ENCODE measurements around the gene FMNL1.
"Not testable (repeated sequence)": the region's sequence is repeated elsewhere in the genome, so short reads cannot be mapped to it uniquely, and the experiment has no call there.

The FMNL1 gene

DNA sequence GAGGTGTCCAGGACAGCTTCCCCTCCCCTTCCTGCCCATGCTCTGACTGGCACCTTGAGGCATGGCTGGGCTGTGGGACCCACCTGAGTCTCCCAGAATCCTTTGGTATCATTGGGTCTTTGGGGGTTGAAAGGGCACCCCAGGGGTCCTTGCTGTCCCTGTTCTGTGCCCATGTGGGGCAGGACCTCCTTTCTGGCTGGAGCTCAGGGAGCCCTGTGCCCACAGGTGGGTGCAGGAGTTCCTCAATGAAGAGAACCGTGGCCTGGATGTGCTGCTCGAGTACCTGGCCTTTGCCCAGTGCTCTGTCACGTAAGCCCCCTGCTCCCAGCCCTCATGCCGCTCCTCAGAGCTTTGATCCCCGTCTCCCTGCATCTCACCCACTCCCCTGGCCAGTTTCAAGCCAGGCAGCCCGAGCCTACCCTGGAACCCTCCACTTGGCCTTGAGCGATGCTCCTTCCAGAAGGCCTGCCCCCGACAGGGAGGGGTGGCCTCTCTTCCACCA lies 11.8 kb downstream of the FMNL1 start:
- DNase-seq = no peak
- in situ Hi-C loops (cut with MboI; ENCODE audit: low pct_unique_long_range_greater_than_20kb, low sequenced_read_pairs) = no loop called here

DNA sequence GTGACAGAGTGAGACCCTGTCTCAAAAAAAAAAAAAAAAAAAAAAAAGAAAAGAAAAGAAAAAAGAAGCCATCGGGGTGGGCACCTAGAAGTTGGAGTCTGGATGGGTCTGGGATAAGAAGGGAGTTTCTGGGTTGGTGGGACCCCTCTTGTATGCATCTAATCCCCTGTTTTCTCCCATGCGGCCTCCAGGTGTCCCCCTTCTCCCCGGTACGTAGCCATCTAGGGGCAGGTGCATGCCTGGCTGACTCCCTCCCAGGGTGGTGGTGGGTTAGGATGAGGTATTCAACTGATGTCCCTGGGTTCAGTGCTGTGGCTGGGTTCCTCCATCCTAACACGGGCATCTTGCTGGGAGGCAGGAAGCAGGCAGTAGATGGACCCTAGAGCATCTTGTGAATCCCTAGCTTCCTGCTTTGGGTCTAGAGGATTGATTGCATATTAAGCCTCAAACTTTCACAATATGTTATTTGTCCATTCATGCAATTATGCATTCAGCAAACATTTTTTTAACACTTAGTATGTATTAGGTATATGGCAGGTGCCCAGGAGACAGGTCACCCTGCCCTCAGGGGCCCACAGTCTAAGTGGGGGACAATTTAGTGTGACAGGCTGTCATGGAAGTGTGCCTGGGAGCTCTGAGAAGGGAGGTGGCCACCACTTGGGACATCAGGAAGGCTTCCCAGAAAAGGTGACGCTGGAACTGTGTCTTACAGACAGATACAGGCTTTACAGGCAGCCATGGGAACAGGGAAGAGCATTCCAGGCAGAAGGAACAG lies 13.1 kb downstream of the FMNL1 start:
- DNase-seq = peak; percentile 44
- in situ Hi-C loops (cut with MboI; ENCODE audit: low pct_unique_long_range_greater_than_20kb, low sequenced_read_pairs) = no loop called here

DNA sequence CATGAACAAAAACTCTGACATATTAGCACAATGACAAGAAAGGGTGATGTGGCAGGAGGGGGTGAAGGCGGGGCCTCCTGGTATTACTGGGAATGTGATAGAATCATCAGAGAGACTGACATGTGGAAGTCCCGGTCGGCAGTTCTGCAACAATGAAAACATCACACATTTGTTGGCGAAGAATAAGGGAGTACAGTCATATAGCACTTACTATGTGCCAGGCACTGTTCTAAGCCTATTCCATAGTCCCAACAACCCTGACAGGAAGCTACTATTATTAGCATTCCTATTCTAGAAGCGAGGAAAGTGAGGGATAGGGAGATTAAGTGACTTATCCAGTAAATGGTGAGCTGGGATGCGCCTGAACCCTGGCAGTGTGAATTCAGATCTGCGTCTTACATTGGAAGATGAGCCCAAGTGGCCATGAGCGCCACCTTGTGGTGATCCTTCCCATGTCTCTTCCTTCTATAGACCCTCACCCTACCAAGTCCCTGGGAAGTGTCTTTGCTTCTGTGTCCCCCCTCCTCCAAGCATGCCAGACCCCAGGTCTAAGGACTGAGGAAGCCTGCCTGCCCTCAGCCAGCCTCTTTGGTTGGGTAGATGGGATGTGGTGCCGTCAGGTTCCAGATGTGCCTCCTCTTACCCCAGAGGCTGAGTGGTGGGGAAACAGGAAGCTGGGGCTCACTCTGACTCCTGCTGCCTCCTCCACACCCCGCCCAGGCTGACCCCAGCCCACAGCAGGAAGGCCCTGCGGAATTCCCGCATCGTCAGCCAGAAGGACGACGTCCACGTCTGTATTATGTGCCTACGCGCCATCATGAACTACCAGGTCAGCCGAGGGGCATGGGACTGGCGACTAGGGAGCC lies 14.0 kb downstream of the FMNL1 start:
- in situ Hi-C loops (cut with MboI; ENCODE audit: low pct_unique_long_range_greater_than_20kb, low sequenced_read_pairs) = no loop called here
- peak; percentile 89 for DNase-seq

DNA sequence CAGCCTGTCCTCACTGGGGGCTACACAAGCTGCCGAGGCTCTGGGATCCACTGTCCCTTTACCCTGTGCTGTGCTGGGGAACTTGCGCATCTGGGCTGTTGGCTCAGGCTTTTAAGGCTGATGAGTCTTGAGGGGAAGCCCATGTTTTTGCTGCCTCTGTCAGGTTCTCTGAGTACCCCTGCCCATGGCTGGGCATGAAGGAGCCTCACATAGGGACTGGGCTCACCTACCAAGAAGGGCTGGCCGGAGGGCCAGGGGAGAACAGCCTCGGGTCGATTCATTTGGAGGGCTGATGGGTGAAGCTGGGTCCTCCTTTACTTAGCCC lies 14.6 kb downstream of the FMNL1 start:
- in situ Hi-C loops (cut with MboI; ENCODE audit: low pct_unique_long_range_greater_than_20kb, low sequenced_read_pairs) = no loop called here

DNA sequence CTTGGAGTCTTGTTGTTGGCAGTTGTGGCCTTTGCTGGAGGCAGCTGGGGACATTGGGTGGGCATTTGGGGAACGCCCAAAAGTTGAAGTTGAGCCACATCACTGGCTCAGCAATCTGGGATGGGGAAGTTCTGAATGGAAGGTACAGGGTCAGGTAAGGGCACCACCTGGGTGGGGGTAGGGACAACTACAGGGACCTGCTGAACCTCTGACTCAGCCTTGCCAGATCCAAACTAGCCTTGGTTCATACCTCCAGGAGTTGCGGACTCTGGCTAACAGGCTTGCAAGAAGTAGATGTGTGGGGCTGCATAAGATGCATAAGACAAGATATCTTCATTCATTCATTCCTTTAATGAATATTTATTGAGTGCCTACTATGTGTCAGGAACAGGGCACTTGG lies 16.0 kb downstream of the FMNL1 start:
- in situ Hi-C loops (cut with MboI; ENCODE audit: low pct_unique_long_range_greater_than_20kb, low sequenced_read_pairs) = no loop called here
- DNase-seq = no peak

More for the DNA sequence above, 14.6 kb downstream of the FMNL1 start:
- DNase-seq = no peak

DNA sequence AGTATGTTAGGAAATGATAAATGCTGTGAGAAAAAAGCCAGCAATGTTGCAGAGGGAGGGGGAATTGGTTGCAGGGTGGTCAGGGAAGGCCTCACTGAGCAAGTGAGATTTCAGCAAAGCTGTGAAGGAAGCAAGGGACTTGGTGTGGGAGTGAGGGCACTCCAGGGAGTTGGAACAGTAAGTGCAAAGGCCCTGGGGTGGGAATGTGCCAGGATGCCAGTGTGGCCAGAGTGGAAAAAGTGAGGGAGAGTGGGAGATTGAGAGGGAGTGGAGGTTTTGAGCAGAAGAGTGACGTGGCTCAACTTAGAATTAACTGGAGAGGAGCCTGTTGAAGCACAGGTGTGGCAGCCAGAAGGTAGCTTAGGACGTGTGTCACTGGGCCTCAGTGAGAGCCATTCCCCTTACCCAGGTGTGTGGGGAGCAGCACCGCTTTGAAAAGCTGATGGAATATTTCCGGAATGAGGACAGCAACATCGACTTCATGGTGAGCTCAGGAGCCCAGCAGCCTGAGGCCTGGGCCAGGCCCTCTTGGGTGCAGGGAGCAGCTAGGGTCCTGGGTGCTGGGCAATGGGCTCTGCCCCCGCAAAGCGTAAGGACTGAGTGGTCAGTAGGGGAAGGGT lies 16.6 kb downstream of the FMNL1 start:
- in situ Hi-C loops (cut with MboI; ENCODE audit: low pct_unique_long_range_greater_than_20kb, low sequenced_read_pairs) = no loop called here
- DNase-seq = no peak

DNA sequence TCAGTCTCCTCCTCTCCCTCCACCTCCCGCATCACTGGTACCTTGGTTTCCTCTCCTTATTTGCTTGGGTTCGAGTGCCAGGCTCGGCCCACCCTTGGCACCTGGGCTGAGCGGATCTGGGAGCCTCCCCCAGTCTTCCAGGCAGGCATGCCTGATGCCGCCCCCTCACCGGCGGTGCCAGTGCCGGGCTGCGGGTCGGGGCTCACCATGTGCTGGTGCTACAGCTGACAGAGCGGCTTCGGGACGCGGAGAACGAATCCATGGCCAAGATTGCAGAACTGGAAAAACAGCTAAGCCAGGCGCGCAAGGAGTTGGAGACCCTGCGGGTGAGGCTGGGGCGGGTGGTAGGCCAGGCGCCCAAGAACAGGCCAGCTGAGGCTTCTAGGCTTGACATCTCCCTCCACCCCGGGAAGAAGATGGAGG lies 19.2 kb downstream of the FMNL1 start:
- in situ Hi-C loops (cut with MboI; ENCODE audit: low pct_unique_long_range_greater_than_20kb, low sequenced_read_pairs) = no loop called here
- DNase-seq = no peak

DNA sequence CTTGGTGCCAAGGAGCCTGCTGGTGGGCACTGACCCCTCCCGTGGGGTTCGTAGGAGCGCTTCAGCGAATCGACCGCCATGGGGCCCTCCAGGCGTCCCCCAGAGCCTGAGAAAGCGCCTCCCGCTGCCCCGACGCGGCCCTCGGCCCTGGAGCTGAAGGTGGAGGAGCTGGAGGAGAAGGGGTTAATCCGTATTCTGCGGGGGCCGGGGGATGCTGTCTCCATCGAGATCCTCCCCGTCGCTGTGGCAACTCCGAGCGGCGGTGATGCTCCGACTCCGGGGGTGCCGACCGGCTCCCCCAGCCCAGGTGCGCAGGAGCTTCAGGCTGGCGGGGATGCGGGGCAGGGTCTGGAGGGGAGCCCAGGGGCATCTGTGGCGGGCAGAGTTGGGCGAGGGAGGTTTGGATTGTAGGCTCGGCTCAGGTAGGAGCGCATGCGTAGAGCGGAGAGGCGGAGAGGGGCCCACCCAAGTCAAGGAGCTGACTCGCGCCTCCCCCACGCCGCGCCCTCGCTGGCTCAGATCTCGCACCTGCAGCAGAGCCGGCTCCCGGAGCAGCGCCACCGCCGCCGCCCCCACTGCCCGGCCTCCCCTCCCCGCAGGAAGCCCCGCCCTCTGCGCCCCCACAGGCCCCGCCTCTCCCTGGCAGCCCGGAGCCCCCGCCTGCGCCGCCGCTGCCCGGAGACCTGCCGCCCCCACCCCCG lies 19.8 kb downstream of the FMNL1 start:
- DNase-seq = no peak
- in situ Hi-C loops (cut with MboI; ENCODE audit: low pct_unique_long_range_greater_than_20kb, low sequenced_read_pairs) = no loop called here

DNA sequence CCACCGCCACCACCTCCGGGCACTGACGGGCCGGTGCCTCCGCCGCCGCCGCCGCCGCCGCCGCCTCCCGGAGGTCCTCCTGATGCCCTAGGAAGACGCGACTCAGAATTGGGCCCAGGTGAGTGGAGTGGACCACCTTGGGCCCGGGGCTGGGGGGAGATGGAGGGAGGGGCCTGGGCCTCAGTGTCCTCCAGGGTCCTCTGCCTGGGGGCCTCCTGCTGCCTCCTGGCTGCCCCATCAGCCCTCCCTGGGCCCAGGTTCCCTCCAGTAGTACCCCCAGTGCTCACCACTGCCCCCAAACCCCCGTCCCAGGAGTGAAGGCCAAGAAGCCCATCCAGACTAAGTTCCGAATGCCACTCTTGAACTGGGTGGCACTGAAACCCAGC lies 20.3 kb downstream of the FMNL1 start:
- DNase-seq = no peak
- in situ Hi-C loops (cut with MboI; ENCODE audit: low pct_unique_long_range_greater_than_20kb, low sequenced_read_pairs) = no loop called here

DNA sequence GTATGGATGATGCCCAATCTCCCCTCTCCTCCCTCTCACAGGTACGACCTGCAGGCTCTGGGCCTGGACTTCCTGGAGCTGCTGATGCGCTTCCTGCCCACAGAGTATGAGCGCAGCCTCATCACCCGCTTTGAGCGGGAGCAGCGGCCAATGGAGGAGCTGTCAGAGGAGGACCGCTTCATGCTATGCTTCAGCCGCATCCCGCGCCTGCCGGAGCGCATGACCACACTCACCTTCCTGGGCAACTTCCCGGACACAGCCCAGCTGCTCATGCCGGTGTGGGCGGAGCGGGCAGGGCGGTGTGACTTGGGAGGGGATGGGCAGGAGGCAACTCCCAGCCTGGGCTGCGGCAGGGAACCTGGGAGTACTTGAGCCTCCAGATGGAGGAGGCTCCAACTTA lies 22.1 kb downstream of the FMNL1 start:
- no peak for DNase-seq
- in situ Hi-C loops (cut with MboI; ENCODE audit: low pct_unique_long_range_greater_than_20kb, low sequenced_read_pairs) = no loop called here

DNA sequence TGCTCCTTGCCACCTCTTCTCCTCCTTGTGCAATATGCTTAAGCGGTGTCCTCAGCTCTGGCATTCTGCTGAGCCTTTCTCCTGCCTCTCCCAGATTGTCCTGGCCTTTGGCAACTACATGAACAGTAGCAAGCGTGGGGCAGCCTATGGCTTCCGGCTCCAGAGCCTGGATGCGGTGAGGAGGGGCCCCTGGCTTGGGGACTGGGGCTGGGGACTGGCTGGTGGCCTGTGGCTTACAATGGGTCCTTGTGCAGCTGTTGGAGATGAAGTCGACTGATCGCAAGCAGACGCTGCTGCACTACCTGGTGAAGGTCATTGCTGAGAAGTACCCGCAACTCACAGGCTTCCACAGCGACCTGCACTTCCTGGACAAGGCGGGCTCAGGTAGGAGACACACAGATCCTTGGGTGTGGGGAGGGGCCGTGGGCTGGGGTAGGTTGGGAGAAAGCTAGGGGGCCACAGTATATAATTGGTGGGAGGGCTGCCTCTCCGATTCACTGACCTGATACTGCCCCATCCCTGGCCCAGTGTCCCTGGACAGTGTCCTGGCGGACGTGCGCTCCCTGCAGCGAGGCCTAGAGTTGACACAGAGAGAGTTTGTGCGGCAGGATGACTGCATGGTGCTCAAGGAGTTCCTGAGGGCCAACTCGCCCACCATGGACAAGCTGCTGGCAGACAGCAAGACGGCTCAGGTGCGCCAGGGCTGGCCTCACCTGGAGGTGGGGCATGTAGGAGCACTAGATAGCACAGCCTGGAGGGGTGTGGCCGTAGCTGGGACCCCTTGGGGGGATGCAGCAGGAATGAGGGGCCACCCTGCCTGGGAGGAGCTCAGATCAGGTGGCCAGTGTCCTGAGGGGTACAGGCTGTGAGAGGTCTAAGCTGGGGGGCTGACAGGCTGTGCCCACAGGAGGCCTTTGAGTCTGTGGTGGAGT lies 23.3 kb downstream of the FMNL1 start:
- in situ Hi-C loops (cut with MboI; ENCODE audit: low pct_unique_long_range_greater_than_20kb, low sequenced_read_pairs) = no loop called here
- DNase-seq = no peak

DNA sequence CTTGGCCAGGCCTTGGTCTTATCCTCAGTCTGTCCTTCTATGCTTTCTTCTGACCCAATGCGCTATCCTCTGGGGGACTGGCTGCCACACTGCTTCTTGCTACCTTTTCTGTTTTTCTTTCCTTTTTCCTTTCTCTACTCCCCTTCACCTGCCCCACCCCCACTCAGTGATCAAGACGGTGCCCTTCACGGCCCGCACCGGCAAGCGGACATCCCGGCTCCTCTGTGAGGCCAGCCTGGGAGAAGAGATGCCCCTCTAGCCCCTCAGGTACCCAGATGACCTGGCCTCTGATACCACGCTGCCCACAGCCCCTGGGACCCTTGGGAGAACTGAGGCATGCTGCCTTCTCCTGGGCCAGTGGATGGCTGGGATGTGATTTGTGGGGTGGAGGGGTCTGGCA lies 24.7 kb downstream of the FMNL1 start:
- in situ Hi-C loops (cut with MboI; ENCODE audit: low pct_unique_long_range_greater_than_20kb, low sequenced_read_pairs) = no loop called here

DNA sequence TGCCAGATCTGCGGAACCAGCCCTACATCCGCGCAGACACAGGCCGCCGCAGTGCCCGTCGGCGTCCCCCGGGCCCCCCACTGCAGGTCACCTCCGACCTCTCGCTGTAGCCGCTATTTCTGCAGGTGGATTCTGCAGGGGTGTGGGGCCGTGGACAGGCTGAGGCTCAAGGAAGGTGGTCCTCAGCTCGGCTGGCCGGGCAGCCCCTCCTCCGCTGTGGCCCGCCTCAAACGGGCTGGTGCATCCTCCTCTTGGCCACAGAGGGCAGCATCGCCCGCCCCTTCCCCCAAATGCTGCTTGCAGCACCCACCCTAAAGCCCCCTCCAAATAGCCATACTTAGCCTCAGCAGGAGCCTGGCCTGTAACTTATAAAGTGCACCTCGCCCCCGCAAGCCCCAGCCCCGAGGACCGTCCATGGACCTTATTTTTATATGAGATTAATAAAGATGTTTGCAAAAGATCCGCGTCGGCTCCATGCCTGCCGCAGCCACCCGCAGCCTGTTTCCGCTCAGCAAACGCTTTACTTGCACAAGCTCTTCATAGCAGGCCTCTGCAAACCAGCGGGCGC lies 25.3 kb downstream of the FMNL1 start:
- DNase-seq = peak; percentile 21
- in situ Hi-C loops (cut with MboI; ENCODE audit: low pct_unique_long_range_greater_than_20kb, low sequenced_read_pairs) = no loop called here

More for the DNA sequence above, 24.7 kb downstream of the FMNL1 start:
- no peak for DNase-seq

DNA sequence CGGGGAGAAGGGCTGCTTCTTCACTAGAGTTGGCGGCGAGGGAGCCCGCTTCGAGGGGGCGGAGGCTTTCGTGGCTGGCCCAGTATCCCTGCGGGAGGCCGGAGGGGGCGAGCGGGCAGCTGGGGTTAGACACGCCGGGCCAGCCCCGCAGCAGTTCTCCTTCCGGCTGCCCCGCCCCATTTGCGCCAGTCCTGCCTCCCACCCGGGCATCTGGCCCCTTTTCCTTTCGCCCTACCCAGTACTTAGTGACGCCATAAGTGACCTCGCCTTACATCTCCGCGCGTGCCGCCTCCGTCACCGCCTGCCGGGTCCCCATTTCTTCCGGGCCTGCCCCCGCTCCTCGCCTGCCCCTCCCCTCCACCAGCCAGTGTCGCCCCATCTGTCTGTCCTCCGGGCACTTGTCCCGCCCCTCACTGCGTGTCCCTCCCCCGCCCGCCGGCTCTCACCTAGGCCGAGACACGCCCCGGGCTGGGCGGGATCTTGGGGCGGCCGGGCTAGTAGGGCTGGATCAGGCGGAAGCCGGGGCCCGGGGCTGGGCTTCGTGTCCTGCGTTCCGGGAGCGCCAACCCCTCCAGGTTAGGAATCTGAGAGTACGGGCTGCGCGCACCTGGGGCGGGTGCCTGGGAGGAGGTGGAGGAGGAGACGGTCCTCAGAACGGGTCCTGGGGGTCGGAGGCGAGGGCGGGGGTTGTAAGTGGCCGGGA lies 25.9 kb downstream of the FMNL1 start:
- peak; percentile 74 for DNase-seq
- in situ Hi-C loops (cut with MboI; ENCODE audit: low pct_unique_long_range_greater_than_20kb, low sequenced_read_pairs) = no loop called here

DNA sequence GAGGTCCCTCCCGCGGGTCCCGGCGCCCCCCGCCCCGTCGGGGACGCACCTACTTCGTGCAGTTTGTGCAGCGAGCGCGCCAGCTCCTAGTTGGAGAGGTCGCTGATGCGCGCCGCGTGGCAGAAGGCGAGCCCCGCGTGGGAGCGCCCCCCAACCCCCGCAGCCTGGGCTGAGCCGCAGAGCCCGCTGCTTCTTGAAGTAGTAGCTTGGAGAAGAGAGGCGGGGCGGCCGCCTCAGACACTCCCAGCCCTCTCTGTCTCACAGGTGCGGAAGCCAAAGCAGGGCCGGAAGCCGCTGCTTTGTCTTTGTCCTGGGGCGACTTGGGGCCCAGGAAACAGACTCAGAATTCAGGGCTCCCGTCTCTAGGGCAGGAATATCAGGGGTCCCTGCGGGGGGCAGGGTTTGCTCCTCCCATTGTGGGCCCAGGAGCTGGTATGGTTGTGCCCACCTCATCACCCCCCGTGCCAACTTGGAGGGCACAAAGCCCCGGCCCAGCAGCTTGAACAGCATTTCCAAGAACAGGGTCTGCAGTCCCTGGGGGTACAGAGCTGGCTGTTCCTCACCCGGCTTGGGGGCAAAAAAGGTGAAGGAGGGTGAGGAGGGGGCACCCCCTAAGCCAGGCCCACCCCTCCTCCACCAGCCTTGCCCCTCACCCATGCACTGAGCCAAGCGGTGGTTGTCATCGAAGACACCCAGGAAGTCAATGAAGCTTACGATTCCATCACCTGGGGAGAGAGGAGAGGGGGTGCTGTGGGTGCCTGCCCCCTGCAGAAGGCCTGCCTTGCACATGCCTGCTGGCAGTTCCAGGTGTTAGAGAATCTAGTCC lies 26.7 kb downstream of the FMNL1 start:
- in situ Hi-C loops (cut with MboI; ENCODE audit: low pct_unique_long_range_greater_than_20kb, low sequenced_read_pairs) = no loop called here
- peak; percentile 40 for DNase-seq

DNA sequence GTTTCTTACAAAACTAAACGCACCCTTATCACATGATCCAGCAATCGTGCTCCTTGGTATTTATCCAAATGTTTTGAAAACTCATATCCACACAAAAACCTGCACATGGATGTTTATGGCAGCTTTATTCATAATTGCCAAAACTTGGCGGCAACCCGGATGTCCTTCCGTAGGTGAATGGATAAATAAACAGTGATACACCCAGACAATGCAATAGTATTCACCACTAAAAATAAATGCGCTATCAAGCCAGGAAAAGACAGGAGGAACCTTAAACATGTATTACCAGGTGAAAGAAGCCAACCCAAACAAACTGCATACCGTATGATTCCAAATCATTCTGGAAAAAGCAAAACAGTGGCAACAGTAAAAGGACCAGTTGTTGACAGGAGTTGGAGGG lies 30.2 kb downstream of the FMNL1 start:
- in situ Hi-C loops (cut with MboI; ENCODE audit: low pct_unique_long_range_greater_than_20kb, low sequenced_read_pairs) = no loop called here
- no peak for DNase-seq

DNA sequence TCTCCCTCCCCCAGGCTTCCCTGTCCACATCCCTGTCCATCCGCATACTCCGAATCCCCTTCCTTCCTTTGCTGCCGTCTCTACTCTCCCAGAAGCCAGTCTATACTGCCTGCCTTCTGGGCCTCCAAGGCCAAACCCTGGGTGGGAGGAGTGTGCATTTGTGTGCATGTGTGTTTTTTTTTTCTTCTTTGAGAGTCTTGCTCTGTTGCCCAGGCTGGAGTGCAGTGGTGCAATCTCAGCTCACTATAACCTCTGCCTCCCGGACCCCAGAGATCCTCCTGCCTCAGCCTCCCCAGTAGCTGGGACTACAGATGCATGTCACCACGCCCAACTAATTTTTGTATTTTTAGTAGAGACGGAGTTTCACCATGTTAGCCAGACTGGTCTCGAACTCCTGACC lies 31.6 kb downstream of the FMNL1 start:
- DNase-seq; in situ Hi-C loops (cut with MboI; ENCODE audit: low pct_unique_long_range_greater_than_20kb, low sequenced_read_pairs): not testable (repeated sequence)

All from KBM-7 (cell line).